GM18907 (cell line): ENCODE data around the gene CNOT11.

Source experiments
- ATAC-seq: cut with Tn5 transposase; IDR thresholded peaks from one replicate; pipeline ENCODE4 v1.9.1; 2021; ENCODE audit warnings: mild to moderate bottlenecking, moderate library complexity; ENCODE audit not compliant: unreplicated experiment

The CNOT11 gene

DNA sequence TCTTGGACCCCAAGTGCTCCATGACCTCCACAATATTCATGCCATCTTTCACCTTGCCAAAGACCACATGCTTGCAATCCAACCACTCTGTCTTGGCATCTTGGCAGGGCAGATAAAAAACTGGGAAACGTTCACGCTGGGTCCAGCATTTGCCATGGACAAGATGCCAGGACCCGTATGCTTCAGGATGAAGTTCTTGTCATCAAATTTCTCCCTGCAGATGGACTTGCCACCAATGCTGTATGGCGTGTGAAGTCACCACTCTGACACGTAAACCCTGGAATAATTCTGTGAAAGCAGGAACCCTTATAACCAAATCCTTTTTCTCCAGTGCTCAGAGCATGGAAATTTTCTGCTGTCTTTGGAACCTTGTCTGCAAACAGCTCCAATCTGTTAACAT, 21.5 kb downstream of the CNOT11 start:
- no peak for ATAC-seq

GRCh38 chr2:101277111-101277510, 24.4 kb downstream of the CNOT11 start:
- ATAC-seq: no peak

- no peak for ATAC-seq
Measured at GRCh38 chr2:101278925-101279324, 26.2 kb downstream of the CNOT11 start.

- no peak for ATAC-seq
Measured at GRCh38 chr2:101281482-101281881, 28.8 kb downstream of the CNOT11 start.

DNA sequence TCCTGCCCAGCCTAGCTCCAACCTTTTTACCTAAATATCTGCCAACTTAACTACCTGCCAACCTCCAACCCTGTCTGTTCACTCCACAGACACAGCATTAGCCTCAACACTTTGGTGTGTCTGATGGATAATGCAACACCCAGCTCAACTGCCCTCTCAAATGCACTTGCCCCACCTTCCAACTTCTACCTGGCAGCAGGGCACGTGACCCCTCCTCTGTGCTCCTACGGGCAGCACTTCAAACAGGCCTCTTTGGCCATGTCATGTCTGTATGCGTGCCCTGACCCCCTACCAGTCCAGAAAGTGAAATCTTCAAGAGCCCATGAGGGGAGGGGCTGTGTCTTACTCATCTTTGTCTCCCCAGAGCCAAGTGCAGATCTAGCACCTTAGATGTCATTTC, 30.3 kb downstream of the CNOT11 start:
- ATAC-seq: no peak

DNA sequence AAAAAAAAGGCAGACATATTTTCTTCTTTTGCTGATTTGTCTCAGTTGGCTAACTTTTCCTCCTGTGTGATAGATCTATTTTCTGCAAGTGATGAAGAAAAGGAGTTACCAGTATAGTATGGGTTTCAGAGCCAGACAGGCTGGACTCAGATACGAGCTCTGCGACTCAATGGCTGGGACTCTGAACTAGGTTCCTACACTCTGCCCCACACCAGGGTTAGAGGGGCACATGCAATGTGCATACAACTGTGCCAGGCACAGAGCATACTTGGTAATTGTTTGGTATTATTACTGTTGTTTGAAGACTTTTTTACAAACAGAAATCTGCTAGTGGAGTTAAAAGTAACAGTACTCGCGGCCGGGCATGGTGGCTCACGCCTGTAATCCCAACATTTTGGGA, 34.0 kb downstream of the CNOT11 start:
- ATAC-seq: no peak

DNA sequence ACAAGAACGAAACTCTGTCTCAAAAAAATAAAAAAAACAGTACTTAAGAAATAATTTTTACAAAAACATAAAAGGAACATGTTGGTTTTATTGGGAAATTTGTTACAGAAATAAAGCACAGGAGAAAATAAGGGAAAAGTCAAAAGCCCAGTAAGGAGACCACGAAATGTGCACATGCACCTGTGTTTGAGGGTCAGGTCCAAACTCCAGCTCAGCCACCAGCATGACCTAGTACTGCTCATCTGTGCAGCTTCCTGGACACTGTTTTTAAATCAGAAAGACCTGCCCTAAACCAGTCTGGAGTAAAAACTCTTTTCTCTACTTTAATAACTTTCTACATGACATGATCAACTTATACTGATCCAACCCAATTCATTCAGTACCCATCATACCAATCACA, 34.6 kb downstream of the CNOT11 start:
- ATAC-seq: no peak

- ATAC-seq: no peak
Measured at GRCh38 chr2:101290711-101291110, 38.0 kb downstream of the CNOT11 start.

DNA sequence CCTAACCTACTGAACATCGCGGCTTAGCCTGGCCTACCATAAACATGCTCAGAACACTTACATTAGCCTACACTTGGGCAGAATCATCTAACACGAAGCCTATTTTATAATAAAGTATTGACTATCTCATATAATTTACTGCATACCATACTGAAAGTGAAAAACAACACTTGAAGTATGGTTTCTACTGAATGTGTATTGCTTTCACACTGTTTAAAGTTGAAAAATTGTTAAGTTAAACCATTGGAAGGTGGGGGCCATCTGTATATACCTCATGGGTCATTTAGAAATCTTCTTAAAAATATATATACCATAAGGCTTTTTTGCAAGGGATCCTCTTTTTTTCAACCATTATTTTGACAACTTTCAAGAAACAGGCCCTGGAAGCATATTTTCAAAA, 39.3 kb downstream of the CNOT11 start:
- ATAC-seq: no peak

DNA sequence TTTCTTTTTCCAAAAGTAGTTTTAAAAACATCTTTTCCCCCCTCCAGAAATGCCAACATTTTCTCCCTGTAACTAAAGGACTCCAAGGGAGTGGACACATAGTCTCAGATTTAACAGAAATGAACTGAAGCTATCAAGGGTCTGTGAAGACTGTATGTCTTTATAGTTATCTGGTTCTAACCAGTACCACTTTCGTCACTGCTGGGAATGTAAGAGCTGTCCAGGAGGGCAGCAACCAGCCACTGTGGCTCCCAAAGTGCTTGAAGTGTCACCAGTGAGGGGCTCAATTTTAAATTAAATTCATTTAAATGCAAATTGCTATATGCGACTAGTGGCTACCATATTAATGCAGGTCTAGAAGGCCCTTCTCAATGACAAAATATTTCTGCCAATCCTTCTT, 40.9 kb downstream of the CNOT11 start:
- no peak for ATAC-seq

DNA sequence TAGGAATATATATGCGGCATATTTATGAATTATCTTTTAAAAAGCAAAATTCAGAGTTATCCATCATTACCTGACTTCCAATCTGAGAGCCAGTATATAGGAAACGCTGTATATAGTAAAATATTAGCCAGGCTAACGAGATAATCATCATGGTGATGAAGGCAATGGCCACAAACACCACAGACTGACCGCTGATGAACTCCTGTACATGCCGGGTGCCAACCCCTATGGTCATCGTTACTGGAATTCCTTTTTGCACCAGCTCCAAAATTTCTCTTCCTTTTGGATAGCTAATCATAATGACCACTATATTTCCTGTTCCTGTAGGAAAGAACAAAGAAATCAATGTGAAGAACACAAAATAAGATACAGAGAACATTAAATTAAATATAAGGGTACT, 42.2 kb downstream of the CNOT11 start:
- ATAC-seq: no peak

DNA sequence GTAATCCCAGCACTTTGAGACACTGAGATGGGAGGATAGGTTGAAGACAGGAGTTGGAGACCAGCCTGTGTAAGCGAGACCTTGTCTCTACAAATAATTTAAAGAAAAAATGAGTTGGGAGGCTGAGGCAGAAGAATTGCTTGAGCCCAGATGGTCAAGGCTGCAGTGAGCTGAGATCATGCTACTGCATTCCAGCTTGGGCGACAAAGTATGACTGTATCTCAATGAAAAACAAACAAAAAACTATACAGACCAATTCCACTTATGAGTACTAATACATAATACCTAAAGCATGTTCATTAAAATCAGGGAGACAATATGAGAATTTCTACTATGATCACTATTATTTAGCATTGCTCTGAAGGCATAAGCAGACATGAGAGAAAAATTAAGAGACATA, 43.2 kb downstream of the CNOT11 start:
- ATAC-seq: no peak

DNA sequence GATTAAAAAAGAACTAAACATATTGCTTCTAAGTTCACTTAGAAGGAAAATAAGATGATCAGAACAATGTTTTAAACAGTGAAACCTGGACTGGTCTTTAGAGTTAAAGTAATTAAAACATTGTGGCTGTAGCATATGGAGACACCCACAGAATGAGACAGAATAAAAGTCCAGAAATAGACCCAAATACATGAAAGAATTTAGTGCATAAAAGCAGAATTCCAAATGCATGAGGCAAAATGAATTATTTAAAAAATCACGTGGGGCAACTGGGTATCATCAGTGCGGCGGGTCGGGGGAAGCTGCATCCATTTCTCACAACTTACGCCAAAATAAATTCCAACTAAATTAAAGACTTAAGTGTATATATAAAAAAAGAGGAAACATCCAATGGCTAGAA, 43.7 kb downstream of the CNOT11 start:
- ATAC-seq: no peak

DNA sequence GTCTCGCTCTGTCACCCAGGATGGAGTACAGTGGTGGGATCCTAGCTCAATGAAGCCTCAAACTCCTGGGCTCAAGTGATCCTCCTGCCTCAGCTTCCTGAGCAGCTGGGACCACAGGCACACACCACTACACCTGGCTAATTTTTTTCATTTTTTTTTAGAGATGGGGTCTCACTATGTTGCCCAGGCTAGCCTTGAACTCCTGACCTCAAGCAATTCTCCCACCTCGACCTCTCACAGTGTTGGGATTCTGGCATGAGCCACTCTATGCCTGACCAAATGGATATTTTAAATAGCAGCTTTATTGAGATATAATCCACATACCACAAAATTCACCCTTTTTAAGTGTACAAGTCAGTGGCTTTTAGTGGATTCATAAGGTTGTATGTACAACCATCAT, 44.7 kb downstream of the CNOT11 start:
- no peak for ATAC-seq

- ATAC-seq: no peak
Measured at GRCh38 chr2:101299604-101300003, 46.9 kb downstream of the CNOT11 start.

DNA sequence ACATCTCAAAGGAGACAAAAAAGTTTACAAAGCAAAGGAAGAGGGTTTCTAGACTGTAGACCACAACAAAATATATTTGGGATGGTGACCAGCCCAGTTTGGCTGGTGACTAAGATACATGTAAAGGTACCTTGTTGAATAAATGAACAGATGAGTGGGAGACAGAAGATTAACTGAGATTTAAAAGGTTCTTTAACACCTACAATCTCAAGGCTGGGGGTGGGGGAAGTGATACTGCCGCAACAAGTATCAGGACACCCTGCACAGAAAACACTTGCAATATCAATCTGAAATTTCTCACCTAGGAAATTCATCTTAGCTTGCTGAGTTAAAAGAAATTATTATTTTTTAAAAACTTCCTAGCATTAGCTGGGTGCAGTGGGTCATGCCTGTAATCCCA, 47.5 kb downstream of the CNOT11 start:
- no peak for ATAC-seq

DNA sequence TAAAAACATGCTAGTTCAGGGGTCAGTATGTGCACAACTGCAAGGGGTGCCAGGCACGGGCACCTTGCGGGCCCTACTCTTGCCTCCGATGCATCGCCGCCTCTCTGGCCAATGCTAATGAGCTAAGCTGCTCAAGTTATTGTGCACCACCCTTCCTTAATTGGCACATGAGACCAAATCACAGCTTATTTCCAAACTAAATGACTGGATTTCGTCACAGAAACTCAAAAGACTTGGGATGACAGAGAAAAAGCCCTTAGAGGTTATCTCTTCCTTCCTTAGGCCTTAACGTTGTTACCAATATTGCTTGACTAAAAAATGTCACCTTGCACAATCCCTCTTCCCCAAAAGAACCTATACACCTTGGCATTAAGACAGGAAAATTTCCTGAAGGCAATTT, 48.1 kb downstream of the CNOT11 start:
- no peak for ATAC-seq

DNA sequence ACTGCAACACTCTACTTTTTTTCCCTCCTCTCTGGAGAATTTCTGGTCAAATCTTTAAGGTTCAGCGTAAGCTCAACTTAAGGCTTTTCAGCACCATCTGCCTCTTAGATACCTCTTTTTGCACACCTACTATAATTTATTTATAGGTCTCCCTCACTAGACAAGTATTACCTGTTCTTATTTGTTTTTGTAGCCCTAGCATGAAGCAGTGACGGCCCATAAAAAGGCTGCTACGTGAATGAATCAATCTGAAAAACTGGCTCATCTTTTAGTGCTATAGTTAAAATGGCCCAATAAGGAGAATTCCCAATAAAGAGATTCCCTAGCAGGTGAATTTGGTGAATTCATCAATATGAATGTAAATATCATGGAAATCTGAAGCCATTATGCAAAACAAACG, 49.3 kb downstream of the CNOT11 start:
- no peak for ATAC-seq

DNA sequence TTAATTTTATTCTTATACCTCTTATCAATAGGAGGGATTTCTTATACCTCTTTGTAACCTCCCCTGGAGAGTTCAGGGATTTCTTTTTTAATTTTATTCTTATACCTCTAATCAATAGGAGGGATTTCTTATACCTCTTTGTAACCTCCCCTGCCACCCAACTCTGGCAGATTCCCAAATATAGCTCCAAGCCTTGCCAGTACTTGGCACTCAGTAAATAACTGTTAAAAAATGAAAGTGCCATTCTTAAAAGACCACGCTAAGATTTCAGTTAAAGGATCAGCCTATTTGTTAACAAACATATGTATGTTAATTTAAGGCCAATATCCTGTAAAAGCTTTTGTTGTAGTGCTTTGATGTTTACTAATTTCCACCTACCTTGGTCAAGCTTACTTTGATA, 51.0 kb downstream of the CNOT11 start:
- ATAC-seq: no peak

DNA sequence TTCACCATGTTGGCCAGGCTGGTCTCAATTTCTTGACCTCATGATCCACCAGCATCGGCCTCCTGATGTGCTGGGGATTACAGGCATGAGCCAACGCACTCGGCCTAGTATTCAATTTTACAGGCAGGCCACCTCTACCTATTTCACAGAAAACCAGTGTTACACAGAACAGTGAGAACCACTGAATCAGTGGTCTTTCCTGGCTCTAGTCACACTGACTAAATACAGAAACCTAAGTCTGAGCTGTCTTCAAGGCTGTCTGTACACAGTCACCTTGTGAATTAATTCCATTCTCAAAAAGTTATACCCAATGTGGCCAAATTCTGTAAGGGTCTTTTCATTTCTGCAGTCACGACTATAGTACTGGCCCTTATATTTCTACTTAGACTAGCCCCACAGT, 52.3 kb downstream of the CNOT11 start:
- ATAC-seq: no peak

- ATAC-seq: no peak
Measured at GRCh38 chr2:101305492-101306078, 52.9 kb downstream of the CNOT11 start.

GRCh38 chr2:101306410-101306809, 53.7 kb downstream of the CNOT11 start:
- ATAC-seq: peak; percentile 7

DNA sequence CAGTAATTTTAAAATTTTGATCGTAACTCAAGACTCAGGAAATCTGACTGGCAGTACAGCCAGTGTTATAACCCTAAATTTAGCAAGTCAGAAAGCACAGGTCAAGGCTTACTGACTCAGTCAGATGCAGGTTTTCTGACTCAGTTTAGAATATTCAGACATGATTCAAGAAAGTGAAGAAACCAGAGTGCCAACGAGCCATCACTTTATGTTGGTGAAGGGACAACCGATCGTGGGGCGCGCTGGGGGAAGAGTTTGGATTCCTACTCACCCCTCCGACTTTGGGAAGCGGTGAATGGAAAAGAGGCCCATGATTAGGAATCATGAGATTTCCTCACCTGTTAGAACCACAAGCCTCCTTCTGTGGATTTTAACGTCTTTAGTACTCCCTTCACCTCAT, 54.8 kb downstream of the CNOT11 start:
- no peak for ATAC-seq
